B cell (primary cell): ENCODE measurements around the gene RNF220.

Source experiments
- CTCF ChIP-seq: fragments of 200-600 bp; IDR thresholded peaks from one replicate; pipeline ENCODE4 v1.8.0; 2022; ENCODE audit warnings: antibody characterized with exemption, mild to moderate bottlenecking
- EZH2 ChIP-seq: IDR thresholded peaks from 2 replicates; pipeline ENCODE4 v1.6.1; 2012; ENCODE audit warnings: borderline replicate concordance, low read depth, mild to moderate bottlenecking, moderate library complexity, low read length; ENCODE audit not compliant: insufficient read depth, poor library complexity, severe bottlenecking

GRCh38 chr1:44630116-44630515 lies 225.1 kb downstream of the RNF220 start:
- TF ChIP-seq CTCF (no peak), EZH2 (no peak)
